ENCODE results near the gene GRIN3B.
"Not testable (repeated sequence)": the region's sequence is repeated elsewhere in the genome, so short reads cannot be mapped to it uniquely, and the experiment has no call there.

Gene GRIN3B

DNA sequence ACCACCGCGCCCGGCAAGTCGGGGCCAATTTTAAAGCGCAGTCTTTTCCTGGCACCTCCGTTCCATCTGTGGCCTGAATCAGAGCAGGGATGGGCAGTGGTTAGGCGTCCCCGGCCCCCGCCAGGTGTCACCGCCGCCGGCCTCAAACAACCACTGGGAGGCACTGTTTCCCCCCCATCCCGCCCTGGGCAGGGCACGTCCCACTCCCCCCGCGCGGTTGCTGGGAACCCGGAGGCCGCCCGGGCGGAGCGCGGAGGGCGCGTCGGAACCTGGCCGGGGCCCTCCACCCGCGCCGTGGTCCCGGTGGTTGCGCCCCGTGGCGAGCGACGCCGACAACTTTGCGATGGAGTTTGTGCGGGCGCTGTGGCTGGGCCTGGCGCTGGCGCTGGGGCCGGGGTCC lies at the start of gene GRIN3B:
TSS of gene GRIN3B (plus strand) at position 325 of the 400 bp plus-strand sequence. CDS start at position 344, 19 bp downstream.
- peak; percentile 40 for DNase-seq

DNA sequence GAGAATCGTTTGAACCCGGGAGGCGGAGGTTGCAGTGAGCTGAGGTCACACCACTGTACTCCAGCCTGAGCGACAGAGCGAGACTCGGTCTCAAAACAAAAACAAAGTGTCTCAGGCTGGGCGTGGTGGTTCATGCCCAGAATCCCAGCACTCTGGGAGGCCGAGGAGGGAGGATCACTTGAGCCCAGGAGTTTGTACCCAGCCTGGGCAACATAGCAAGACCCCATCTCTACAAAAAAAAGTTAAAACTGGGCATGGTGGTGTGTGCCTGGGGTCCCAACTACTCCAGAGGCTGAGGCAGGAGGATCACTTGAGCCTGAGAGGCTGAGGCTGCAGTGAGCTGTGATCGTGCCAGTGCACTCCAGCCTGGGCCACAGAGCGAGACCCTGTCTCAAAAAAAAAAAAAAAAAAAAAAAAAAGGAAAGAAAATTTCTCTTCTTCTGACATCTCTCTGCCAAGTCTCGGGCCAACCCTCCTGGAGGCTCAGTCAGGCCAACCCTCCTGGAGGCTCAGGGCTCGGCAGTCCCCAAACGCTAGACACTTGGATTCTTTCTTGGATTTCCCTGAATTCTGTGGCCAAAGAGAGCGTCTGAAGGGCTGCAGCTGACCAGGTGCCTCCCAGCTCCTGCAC lies 48.1 kb upstream of the GRIN3B start:
- DNase-seq, result no peak

GRCh38 chr19:952680-953444 lies 47.4 kb upstream of the GRIN3B start:
- no peak for DNase-seq

DNA sequence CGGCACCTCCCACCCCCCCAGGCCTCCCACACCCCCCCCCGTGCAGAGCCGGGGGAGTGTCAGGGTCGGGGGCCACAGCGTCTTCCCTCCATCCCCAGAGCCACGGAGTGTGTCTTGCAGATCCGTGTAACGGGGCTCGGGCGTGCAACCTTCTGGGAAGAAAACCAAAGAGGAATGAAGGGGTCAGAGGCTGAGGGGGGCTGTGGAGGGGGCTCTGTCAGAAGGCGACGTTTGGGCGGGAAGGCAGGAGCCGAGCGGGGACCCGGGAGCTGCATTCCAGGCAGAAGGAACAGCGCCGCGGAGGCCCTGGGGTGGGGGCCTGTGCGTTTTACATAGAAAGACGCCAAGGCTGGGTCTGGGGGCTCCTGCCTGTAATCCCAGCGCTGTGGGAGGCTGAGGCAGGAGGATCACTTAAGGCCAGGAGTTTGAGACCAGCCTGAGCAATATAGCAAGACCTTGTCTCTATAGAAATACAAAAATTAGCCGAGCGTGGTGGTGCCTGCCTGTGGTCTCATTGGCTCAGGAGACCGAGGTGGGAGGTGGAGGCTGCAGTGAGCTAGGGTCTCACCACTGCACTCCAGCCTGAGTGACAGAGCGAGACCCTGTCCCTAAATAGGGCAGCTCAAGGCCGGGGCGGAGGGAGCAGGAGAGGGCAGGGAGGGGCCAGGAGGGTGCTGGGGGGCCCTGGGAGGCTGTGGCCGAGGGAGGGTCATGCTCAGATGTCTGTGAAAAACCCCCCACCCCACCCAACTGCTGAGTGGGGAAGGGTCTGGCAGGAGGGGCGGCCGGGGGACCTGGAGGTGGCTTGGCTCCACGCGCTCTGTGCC lies 46.6 kb upstream of the GRIN3B start:
- no peak for DNase-seq

DNA sequence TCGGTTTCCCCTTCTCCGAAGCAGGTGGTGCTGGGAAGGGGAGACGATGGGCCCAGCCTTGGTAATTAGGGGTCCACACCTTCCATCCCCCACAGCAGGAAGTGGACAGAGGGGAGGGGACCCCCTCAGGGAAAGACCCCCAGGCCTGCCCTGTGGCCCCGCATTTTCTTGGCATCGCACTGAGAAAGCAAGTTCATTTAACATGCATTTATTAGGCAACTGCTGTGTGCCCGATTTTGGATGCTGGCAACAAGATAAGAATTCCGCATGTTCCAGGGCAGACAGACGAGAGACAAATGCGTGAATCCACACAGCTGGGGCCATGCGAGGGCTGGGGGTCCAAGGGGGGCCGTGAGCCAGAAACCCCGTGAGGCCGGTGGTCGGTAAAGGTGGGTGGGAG lies 45.9 kb upstream of the GRIN3B start:
- DNase-seq, result no peak

- DNase-seq, result no peak
Measured at GRCh38 chr19:954672-955494, 45.3 kb upstream of the GRIN3B start.

DNA sequence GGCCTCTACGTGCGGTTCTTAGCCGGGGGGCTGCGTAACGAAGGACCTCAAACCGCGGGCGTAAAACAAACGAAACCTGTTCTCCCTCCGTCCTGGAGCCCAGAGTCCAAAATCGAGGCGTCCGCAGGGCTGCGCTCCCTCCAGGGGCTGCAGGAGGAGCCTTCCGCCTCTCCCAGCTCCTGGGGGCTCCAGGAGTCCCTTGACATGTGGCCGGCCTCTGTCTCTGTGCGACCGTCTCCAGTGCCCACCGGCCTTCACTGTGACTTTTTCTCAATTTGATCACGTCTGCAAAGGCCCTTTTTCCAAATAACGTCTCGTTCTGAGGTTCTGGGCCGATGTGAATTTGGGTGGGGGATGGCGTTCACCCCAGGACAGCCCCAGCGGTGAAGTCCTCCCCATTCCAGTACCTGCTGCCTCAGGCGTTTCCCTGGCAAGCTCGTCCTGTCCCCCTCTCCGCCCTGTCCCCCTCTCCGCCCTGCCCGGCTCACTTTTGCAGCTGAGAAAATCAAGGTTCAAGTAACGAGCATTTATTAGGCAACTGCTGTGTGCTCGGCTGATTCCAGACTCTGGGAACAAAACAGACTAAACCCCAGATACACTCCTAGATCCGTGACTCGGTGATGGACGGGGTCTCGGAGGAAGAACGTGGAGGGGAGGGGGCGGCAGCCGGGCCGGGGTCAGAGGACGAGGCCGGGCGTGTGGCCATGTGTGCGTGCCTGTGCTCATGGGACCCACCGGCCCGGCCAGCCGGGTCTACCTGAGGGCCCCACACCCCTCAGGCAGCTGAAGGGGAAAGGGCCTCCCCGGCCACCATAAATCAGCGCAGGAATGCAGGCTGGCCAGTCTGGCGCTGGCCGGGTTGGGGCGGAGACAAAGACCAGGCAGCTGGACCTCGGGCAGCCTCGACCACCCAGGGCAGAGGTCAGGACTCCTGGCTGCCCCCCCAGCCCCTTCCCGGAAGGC lies 44.1 kb upstream of the GRIN3B start:
- no peak for DNase-seq

- DNase-seq, result no peak
Measured at GRCh38 chr19:956766-957440, 43.3 kb upstream of the GRIN3B start.

DNA sequence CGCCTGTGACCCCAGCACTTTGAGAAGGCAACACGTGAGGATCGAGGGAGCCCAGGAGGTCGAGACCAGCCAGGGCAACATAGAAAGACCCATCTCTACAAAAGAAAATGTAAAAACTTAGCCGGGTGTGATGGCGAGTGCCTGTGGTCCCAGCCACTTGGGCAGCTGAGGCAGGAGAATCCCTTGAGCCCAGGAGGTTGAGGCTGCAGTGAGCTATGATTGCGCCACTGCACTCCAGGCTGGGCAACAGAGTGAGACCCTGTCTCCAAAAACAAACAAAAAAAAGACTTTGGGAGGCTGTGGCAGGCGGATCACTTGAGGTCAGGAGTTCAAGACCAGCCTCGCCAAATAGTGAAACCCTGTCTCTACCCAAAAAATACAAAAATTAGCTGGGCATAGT lies 42.6 kb upstream of the GRIN3B start:
- DNase-seq, result not testable (repeated sequence)

DNA sequence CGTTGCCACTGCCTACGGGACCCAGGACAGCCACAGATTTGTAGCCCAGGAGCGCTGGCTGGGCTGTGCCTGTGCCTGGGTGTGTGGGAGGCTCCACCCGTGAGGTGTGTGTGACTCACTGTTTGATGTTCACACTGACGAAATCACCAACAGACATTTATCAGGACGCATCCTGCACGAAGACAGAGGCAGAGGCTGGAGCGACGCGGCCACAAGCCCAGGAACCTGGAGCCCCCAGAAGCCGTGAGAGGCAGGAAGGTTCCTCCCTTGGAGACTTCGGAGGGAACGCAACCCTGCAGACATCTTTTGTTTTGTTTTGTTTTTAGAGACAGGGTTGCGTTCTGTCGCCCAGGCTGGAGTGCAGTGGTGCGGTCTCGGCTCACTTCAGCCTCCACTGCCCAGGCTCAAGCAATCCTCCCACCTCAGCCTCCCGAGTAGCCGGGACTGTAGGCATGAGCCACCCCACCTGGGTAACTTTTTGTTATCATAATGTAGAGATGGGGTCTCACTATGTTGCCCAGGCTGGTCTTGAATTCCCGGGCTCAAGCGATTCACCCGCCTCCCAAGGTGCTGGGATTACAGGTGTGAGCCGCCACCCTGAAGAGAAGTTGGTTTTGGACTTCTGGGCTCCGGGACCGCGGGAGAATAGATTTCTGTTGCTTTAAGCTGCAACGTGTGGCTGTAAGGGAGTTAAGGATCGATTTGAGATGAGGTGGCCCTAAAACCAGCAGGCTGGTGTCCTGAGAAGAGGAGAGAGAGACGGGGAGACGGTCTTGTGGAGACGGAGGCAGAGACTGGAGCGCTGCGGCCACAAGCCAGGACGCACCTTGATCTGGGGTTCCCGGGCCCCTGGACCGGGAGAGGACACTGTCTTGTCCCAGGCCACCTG lies 41.0 kb upstream of the GRIN3B start:
- no peak for DNase-seq

- DNase-seq, result no peak
Measured at GRCh38 chr19:960020-960419, 40.2 kb upstream of the GRIN3B start.

DNA sequence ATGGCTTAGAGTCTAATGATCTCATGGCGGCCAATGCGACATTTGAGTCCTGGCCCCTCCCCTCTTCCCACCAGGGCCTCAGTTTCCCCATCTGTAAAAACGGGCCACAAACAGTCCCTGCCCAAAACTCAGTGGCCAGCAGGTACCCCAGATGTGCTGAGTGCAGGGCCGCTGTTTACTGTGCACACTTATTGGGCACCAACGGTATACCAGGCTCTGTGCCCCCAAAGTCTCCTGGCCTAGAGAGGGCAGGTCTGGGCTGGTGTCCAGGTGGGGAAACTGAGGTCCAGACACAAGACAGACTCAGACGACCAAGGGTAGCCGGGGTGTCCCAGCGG lies 39.6 kb upstream of the GRIN3B start:
- DNase-seq, result no peak

GRCh38 chr19:961866-962620 lies 38.2 kb upstream of the GRIN3B start:
- DNase-seq, result no peak

GRCh38 chr19:962683-963400 lies 37.4 kb upstream of the GRIN3B start:
- no peak for DNase-seq

GRCh38 chr19:963486-963951 lies 36.7 kb upstream of the GRIN3B start:
- no peak for DNase-seq

DNA sequence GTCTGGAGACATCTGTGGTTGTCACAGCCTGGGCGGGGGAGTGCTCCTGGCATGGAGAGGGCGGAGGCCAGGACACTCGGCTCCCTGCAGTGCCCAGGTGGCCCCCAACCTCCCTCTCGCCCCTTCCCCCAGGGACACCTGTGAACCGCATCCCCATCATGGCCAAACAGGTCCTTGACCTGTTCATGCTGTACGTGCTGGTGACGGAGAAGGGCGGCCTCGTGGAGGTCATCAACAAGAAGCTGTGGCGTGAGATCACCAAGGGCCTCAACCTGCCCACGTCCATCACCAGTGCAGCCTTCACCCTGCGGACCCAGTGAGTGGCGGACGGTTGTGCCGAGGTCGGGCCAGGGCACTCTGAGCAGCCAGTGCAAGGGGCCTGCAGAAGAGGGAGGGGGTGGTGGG lies 36.1 kb upstream of the GRIN3B start:
- DNase-seq, result no peak

DNA sequence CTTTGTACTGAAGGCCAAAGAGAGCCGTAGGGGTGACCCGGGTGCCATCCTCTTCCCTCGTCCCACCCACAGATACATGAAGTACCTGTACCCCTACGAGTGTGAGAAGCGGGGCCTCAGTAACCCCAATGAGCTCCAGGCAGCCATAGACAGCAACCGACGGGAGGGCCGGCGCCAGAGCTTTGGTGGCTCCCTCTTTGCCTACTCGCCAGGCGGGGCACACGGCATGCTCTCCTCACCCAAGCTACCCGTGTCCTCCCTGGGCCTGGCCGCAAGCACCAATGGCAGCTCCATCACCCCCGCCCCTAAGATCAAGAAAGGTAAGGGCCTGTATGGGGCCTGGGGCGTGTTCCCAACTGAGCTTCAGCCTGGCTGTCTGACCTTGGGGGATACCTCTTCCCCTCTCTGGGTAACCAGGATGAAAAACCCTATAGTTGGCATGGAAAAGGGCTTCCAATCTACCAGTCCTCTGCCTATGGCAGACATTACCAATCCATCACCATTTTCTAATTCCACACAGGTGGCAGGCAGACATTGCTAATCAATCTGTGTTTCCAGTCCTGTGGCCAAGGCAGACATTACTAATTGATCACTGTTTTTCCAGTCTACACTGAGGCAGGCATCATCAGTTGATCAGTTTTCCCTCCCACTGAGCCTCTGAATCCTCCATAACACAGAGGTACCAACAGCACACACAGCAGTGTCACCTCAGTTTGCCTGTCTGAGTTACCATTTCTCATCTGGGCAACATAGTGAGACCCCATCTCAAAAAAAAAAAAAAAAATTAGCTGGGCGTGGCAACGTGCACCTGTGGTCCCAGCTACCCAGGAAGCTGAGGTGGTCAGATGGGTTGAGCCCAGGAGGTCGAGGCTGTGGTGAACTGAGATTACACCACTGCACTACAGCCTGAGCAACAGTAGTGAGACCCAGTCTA lies 35.2 kb upstream of the GRIN3B start:
- no peak for DNase-seq

All from activated effector memory CD4-positive, alpha-beta T cell treated with Interleukin-2 at 50 U/mL for 16 hours (primary cell).